Lower leg skin (tissue), 4 donors: ENCODE data around the gene NUP214. TPM values are rescaled to one million over a fixed set of nuclear protein-coding genes. Genes with fewer than 3 reads are reported as not detected.

Source experiments
- DNase-seq, 2 donors: peaks; one replicate each; pipeline ENCODE4 v3.0.0-alpha.2; 2019; ENCODE audit warnings: low spot score in 2 of 2
- H3K4me3 ChIP-seq: fragments of 200-600 bp; sonication (generic); 2 replicates; pipeline ENCODE4 v1.5.1; 2017; ENCODE audit warnings: mild to moderate bottlenecking, low read depth; ENCODE audit not compliant: poor library complexity, severe bottlenecking
- CTCF ChIP-seq, 3 donors: fragments of 450-650 bp; IDR thresholded peaks; one replicate each; pipeline ENCODE4 v1.5.1; 2016; ENCODE audit warnings: antibody characterized with exemption in 3 of 3, mild to moderate bottlenecking in 3 of 3, moderate library complexity in 2 of 3
- POLR2A ChIP-seq, 2 donors: fragments of 450-650 bp; IDR thresholded peaks; one replicate each; pipeline ENCODE4 v1.6.1; 2016 to 2017; ENCODE audit warnings: antibody characterized with exemption in 2 of 2, mild to moderate bottlenecking in 1 of 2, moderate library complexity in 1 of 2
- WGBS, 2 donors: methylation state at CpG; one replicate each; pipeline ENCODE4 v1.1.5; 2018; 5-methylcytosine and 5-hydroxymethylcytosine counted together
- intact Hi-C: fragments of 100-400 bp; cut with DNase I; formaldehyde crosslinking; loops from one replicate; pipeline ENCODE4 v1.15.0; 2023; ENCODE audit warnings: low total_unique reads
- total RNA-seq, 4 donors: library from RNA; depleted of rRNA; stranded (reverse); fragments of >200 nt; gene quantifications; one replicate each; pipeline ENCODE4 v1.1.0, GENCODE V29; 2016

Gene NUP214
- total RNA-seq, 4 donors from 2014 or later: 33.8 to 64.4 (median 39.8) TPM

- 53 to 56% methylated on average over 14 of the region's 14 CpGs for WGBS, 2 donors
- peak in 1 of 2 donors; percentile 57 for DNase-seq
- TF ChIP-seq POLR2A (IDR thresholded peaks at IDR 0.05): no peak
- H3K4me3 ChIP-seq: no peak overlapping the region
- intact Hi-C loops: no loop called here
Observed at GRCh38 chr9:131253891-131254491, 128.6 kb downstream of the NUP214 start.

GRCh38 chr9:131254626-131255025 lies 129.2 kb downstream of the NUP214 start:
- no peak overlapping the region for H3K4me3 ChIP-seq
- WGBS, 2 donors: 85 to 90% methylated on average over 14 of the region's 14 CpGs
- intact Hi-C loops: no loop called here
- no peak for DNase-seq
- TF ChIP-seq CTCF (IDR thresholded peaks at IDR 0.05) (no peak), POLR2A (IDR thresholded peaks at IDR 0.05) (no peak)

DNA sequence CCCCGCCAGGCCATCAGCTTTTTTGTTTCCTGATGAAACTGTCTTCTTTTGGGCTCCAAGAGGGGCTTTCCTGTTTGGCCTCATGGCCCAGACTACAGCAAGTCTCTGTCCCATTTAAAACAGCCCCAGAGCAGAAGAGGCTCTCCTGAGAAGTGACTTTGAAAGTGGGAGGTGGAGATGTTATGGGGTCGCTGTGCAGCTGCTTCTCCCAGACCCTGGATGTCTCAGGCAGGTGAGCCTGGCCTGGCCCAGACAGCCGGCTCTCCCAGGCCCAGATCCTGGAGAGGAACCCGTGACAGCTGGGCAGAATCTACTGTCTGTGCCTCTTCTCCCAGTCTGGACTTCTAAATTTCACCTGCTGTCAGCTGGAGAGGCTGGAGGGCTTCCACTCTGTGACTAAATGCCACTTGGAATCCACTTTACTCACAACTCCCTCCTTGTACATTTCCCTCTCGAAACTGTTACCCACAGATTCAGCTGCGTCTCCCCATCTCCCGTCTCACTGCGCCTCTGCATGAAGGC lies 130.4 kb downstream of the NUP214 start:
- DNase-seq: no peak
- intact Hi-C loops: no loop called here
- 63 to 68% methylated on average over 8 of the region's 8 CpGs for WGBS, 2 donors
- H3K4me3 ChIP-seq: no peak overlapping the region
- no peak for TF ChIP-seq CTCF (IDR thresholded peaks at IDR 0.05)
- TF ChIP-seq POLR2A (IDR thresholded peaks at IDR 0.05): no peak

- H3K4me3 ChIP-seq: no peak overlapping the region
- WGBS, 2 donors: 89 to 94% methylated on average over 15 of the region's 15 CpGs
- intact Hi-C loops: no loop called here
- TF ChIP-seq POLR2A (IDR thresholded peaks at IDR 0.05): no peak
- no peak for TF ChIP-seq CTCF (IDR thresholded peaks at IDR 0.05)
- no peak for DNase-seq
Observed at GRCh38 chr9:131257266-131258025, 132.1 kb downstream of the NUP214 start.

GRCh38 chr9:131258186-131258585 lies 132.8 kb downstream of the NUP214 start:
- intact Hi-C loops: no loop called here
- no peak for DNase-seq
- TF ChIP-seq POLR2A (IDR thresholded peaks at IDR 0.05) (no peak), CTCF (IDR thresholded peaks at IDR 0.05) (no peak)
- 67 to 69% methylated on average over 15 of the region's 15 CpGs for whole genome bisulfite sequencing, 2 donors
- H3K4me3 ChIP-seq: no peak overlapping the region

DNA sequence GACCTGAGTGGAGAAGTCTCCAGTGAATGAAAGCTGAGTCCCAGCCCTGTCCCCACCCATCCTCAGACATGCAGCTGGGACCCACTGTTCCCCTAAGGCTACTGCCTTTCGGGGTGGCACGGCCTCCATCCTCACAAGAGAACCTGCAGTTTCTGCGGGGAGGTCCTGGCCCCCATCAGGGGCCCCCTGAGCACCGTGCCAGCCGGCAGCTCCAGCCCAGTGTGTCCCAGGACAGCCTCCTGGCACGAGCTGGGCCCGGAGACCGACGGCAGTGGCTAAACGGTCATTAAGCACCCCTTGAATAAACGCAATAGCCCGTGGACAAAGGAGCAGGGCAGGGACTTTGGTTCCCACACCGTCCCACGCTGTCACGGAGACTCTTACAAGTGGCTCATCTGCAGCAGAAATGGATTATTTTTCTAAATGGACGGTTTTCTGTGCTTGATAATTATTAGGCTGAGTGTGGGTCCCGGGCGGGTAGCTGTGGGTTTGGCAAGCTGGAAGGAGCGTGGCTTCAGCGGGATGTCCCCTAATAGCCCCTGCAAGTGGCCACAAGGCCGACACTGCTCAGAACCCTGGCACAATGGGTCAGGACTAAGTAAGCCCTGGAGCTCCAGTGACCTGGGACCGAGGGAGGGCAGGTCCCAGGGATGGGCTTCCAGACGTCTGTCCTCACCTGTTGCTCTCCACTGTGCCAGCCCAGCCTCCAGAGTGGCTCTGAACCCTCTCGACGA lies 133.5 kb downstream of the NUP214 start:
- TF ChIP-seq POLR2A (IDR thresholded peaks at IDR 0.05) (no peak), CTCF (IDR thresholded peaks at IDR 0.05) (no peak)
- DNase-seq: no peak
- 81 to 83% methylated on average over 25 of the region's 25 CpGs for WGBS, 2 donors
- H3K4me3 ChIP-seq: no peak overlapping the region
- intact Hi-C loops: no loop called here
